ENCODE results near the gene CBLN3.

CBLN3 gene

GRCh38 chr14:24406416-24406815, 23.1 kb downstream of the CBLN3 start:
- H3K4me3 Mint-ChIP-seq, result no peak overlapping the region

GRCh38 chr14:24404814-24405213, 24.7 kb downstream of the CBLN3 start:
- no peaks in the 10 kb centered on the region for H3K4me1 Mint-ChIP-seq (ENCODE audit: low read depth)
- no peak overlapping the region for H3K4me3 Mint-ChIP-seq
- H3K9me3 Mint-ChIP-seq, result no peaks in the 10 kb centered on the region
- H3K36me3 Mint-ChIP-seq (ENCODE audit: low read depth), result no peaks in the 10 kb centered on the region
- H3K27ac Mint-ChIP-seq, result no peak overlapping the region
- H3K27me3 Mint-ChIP-seq, result peaks cover 16% of the 10 kb centered on the region

More at GRCh38 chr14:24406416-24406815, 23.1 kb downstream of the CBLN3 start:
- no peaks in the 10 kb centered on the region for H3K36me3 Mint-ChIP-seq (ENCODE audit: low read depth)
- no peaks in the 10 kb centered on the region for H3K9me3 Mint-ChIP-seq
- H3K4me1 Mint-ChIP-seq (ENCODE audit: low read depth), result no peaks in the 10 kb centered on the region
- H3K27me3 Mint-ChIP-seq, result peaks cover 11% of the 10 kb centered on the region
- H3K27ac Mint-ChIP-seq, result no peak overlapping the region

- H3K4me1 Mint-ChIP-seq (ENCODE audit: low read depth), result peaks cover 4% of the 10 kb centered on the region
- peaks cover 16% of the 10 kb centered on the region for H3K27me3 Mint-ChIP-seq
- H3K27ac Mint-ChIP-seq, result no peak overlapping the region
- H3K4me3 Mint-ChIP-seq, result no peak overlapping the region
- H3K9me3 Mint-ChIP-seq, result no peaks in the 10 kb centered on the region
- H3K36me3 Mint-ChIP-seq (ENCODE audit: low read depth), result no peaks in the 10 kb centered on the region
Measured at GRCh38 chr14:24403294-24403998, 26.0 kb downstream of the CBLN3 start.

DNA sequence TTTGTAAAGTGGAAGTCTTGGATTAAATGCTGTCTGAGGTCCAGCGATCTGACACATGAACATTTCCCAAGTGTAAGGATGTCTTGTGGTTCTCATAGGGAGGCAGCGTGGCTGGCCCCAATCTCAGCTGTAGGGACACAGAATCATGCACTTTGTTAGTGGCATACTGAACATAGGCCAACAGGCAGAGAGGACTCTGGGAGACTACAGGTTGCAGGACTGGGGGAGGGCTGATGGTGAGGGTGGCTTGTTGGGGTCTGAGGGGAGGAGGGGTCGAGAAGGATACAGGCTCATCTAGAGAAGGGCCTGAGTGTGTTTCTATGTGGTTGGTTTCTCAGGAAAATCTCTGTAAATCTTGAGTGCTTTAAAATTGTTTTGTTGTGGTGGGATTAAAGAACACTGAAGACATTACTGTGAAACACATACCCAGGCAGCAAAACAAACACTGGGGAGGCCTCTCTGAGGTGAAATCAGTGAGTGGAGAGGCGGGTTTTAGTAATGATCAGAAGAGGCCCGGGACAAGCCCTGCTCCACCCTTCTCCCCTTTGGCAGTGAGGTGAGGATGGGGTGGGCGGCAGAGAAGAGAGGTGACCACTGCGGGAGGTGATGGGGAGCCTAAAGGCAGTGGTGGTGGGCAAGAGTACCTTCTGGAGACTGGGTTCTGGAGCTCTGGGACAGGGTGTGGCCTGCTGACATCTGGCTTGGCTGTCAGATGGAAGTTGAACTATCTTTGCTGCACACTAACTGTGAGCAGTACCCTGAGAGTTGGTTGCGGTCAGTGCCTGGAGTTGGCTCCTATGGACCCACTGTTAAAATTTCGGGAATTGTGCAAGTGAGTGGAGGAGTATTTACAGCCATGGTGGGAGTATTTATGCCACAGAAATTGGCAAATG, 27.4 kb downstream of the CBLN3 start:
- Mint-ChIP-seq H3K4me3 (no peak overlapping the region), H3K4me1 (ENCODE audit: low read depth) (peaks cover 4% of the 10 kb centered on the region), H3K27me3 (peaks cover 16% of the 10 kb centered on the region), H3K27ac (no peak overlapping the region), H3K36me3 (ENCODE audit: low read depth) (no peaks in the 10 kb centered on the region), H3K9me3 (no peaks in the 10 kb centered on the region)

- no peak overlapping the region for H3K27ac Mint-ChIP-seq
- no peaks in the 10 kb centered on the region for H3K9me3 Mint-ChIP-seq
- no peak overlapping the region for H3K4me3 Mint-ChIP-seq
- H3K4me1 Mint-ChIP-seq (ENCODE audit: low read depth), result peaks cover 4% of the 10 kb centered on the region
- peaks cover 12% of the 10 kb centered on the region for H3K27me3 Mint-ChIP-seq
- no peaks in the 10 kb centered on the region for H3K36me3 Mint-ChIP-seq (ENCODE audit: low read depth)
Measured at GRCh38 chr14:24399999-24400718, 29.3 kb downstream of the CBLN3 start.

- H3K27ac Mint-ChIP-seq, result no peak overlapping the region
- H3K4me1 Mint-ChIP-seq (ENCODE audit: low read depth), result peaks cover 4% of the 10 kb centered on the region
- H3K9me3 Mint-ChIP-seq, result no peaks in the 10 kb centered on the region
- H3K27me3 Mint-ChIP-seq, result peaks cover 8% of the 10 kb centered on the region
- peak overlapping the region; percentile 47 for H3K4me3 Mint-ChIP-seq
- no peaks in the 10 kb centered on the region for H3K36me3 Mint-ChIP-seq (ENCODE audit: low read depth)
Measured at GRCh38 chr14:24399447-24399822, 30.0 kb downstream of the CBLN3 start.

DNA sequence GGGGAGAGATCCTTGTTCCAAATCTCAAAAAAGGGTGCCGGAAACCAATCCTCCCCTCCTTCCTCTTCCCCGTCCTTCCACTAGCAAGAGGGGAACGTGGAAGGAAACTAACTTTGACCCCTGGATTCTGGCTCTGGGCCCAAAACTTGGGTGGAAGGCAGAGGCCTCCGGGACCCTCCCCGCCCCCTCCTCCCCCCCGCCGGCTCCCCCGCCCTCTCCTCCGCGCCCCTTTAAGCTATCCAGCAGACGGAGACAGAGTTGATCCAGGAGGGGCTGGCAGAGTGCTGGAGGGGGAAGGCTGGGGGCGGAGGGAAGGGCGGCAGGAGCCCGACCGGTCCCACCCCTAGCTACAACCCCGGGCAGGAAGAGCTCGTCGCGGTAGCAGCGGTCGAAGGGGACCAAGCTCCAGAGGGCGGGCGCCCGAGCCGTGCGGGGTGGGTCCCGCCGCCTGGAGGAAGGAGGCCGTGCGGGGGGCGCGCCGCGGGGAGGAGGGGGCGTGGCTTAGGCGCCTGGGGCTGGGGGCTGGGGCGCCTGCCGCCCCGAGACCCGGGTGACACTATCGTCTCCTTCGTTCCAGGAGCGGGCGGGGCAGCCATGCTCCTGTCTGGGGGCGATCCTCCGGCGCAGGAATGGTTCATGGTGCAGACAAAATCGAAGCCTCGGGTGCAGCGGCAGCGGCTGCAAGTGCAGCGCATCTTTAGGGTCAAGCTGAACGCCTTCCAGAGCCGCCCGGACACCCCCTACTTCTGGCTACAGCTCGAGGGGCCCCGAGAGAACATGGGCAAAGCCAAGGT, 30.6 kb downstream of the CBLN3 start, which contains the start of gene NYNRIN:
TSS of gene NYNRIN (plus strand) at position 351 of the 794 bp plus-strand sequence. CDS start at position 595, 244 bp downstream.
- Mint-ChIP-seq H3K4me3 (peak within 1 kb of the TSS; percentile 47), H3K9me3 (no peaks in the 10 kb centered on the region), H3K36me3 (ENCODE audit: low read depth) (no peaks in the 10 kb centered on the region), H3K27me3 (peaks cover 7% of the 10 kb centered on the region), H3K4me1 (ENCODE audit: low read depth) (peaks cover 4% of the 10 kb centered on the region), H3K27ac (no peak within 1 kb of the TSS)

GRCh38 chr14:24398293-24398652, 31.2 kb downstream of the CBLN3 start:
- no peaks in the 10 kb centered on the region for H3K9me3 Mint-ChIP-seq
- no peak overlapping the region for H3K4me3 Mint-ChIP-seq
- H3K36me3 Mint-ChIP-seq (ENCODE audit: low read depth), result no peaks in the 10 kb centered on the region
- H3K4me1 Mint-ChIP-seq (ENCODE audit: low read depth), result peaks cover 4% of the 10 kb centered on the region
- no peak overlapping the region for H3K27ac Mint-ChIP-seq
- peaks cover 7% of the 10 kb centered on the region for H3K27me3 Mint-ChIP-seq

- Mint-ChIP-seq H3K4me1 (ENCODE audit: low read depth) (peaks cover 4% of the 10 kb centered on the region), H3K4me3 (no peak overlapping the region), H3K27me3 (peaks cover 7% of the 10 kb centered on the region), H3K36me3 (ENCODE audit: low read depth) (no peaks in the 10 kb centered on the region), H3K9me3 (no peaks in the 10 kb centered on the region), H3K27ac (no peak overlapping the region)
Measured at GRCh38 chr14:24397639-24398292, 31.7 kb downstream of the CBLN3 start.

DNA sequence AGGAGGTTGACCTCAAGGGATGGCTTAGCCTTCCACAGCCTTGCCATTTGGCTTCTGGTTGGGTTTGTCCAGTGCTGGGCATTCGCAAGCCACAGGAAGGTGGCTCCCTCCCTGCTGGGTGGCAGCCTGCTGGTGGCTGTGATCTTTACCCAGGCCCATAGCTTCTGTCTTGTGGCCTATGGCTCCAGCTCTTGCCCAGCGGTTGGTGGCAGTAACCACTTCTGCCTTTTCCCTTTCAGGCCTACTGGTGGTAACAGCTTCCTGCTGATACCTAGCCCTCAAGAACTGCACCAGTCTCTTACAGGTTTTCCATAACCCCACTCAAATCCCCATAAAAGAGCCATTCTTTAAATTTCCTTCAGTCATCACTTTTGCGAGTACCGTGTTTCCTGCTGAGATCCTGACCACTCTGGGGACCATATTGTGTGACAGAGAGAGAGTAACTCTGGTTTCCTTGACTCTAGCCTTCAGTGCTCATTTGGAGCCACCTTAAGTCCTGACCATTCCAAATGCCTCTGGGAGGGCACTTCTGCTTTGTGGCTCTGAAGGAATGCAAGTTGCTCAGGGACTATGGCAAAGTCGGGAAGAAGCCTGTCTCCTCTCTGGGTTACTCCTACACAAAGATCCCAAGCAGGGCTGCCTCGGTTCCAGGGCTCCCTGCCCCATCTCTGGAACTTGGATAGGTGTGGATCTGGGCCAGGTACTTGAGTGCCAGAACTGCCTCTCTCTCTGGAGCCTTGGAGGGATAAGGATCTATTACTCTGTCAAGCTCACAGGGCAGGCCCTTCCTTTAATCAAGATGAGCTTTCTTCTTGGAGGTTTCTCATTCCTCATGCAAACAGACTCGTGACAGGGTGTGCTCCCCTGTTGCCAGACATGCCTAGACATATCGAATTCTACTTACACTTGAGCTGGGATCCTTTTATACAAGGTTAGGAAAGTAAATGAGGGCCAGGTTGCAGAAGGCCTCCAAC, 33.6 kb downstream of the CBLN3 start:
- Mint-ChIP-seq H3K27ac (peak overlapping the region; percentile 23), H3K9me3 (no peaks in the 10 kb centered on the region), H3K27me3 (peaks cover 13% of the 10 kb centered on the region), H3K4me3 (no peak overlapping the region), H3K4me1 (ENCODE audit: low read depth) (peaks cover 4% of the 10 kb centered on the region), H3K36me3 (ENCODE audit: low read depth) (no peaks in the 10 kb centered on the region)

DNA sequence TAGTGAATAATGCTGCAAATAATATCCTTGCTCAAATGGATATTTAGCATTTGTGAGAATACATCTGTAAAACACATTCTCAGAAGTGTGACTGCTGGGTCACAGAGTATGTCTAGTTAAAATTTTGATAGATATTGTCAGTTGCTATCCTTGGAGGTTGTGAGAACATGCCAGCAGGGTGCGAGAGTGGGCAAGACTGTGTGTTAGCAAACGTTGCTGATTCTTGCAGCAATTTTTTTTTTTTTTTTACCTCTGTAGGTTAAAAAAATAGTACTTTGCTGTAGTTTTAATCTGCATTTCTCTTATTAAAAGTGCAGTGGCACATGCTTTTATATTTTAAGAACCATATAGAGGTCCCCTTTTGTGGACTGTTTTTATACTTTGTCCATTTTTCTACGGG, 35.2 kb downstream of the CBLN3 start:
- Mint-ChIP-seq H3K9me3 (no peaks in the 10 kb centered on the region), H3K36me3 (ENCODE audit: low read depth) (no peaks in the 10 kb centered on the region), H3K4me1 (ENCODE audit: low read depth) (peaks cover under 1% of the 10 kb centered on the region), H3K27ac (no peak overlapping the region), H3K27me3 (peaks cover 8% of the 10 kb centered on the region), H3K4me3 (no peak overlapping the region)

GRCh38 chr14:24392325-24393091, 37.0 kb downstream of the CBLN3 start:
- no peak overlapping the region for H3K27ac Mint-ChIP-seq
- H3K27me3 Mint-ChIP-seq, result peaks cover 12% of the 10 kb centered on the region
- no peaks in the 10 kb centered on the region for H3K36me3 Mint-ChIP-seq (ENCODE audit: low read depth)
- H3K9me3 Mint-ChIP-seq, result no peaks in the 10 kb centered on the region
- H3K4me1 Mint-ChIP-seq (ENCODE audit: low read depth), result no peaks in the 10 kb centered on the region
- H3K4me3 Mint-ChIP-seq, result no peak overlapping the region
